Measurements from ENCODE around the gene ALKBH7.

- TF ChIP-seq CTCF (conservative IDR thresholded peaks at IDR 0.05; ENCODE audit: low read depth, low read length) (no peak), EZH2 (IDR thresholded peaks at IDR 0.05; ENCODE audit: low read length, unreplicated experiment) (no peak)
Measured at GRCh38 chr19:6402058-6402457, 29.5 kb downstream of the ALKBH7 start.

Measured in PC-3 (cell line).